T-helper 17 cell (primary cell): ENCODE results near the gene P2RY1. TPM values are rescaled to one million over a fixed set of nuclear protein-coding genes. Genes with fewer than 3 reads are reported as not detected.
A peak's percentile ranks its signal among the peaks of the same experiment; 100 is the strongest.
"Not testable (repeated sequence)": the region's sequence is repeated elsewhere in the genome, so short reads cannot be mapped to it uniquely, and the experiment has no call there.

Source experiments
- ATAC-seq: fragments of 150-1000 bp; cut with Tn5 transposase; 2 replicates; pipeline ENCODE4 v1.10.0; 2021; ENCODE audit warnings: mild to moderate bottlenecking, moderate library complexity
- DNase-seq, 3 donors: peaks; one replicate each; pipeline versions ENCODE4 v3.0.0 to v3.0.0-alpha.2; 2020 to 2021
- H3K9me3 ChIP-seq: one replicate; pipeline ENCODE4 v1.7.0; 2013; ENCODE audit warnings: low read length, mild to moderate bottlenecking; ENCODE audit not compliant: control insufficient read depth, poor library complexity, severe bottlenecking
- H3K27ac Mint-ChIP-seq: one replicate; pipeline ENCODE4 v1.8.0; 2022; ENCODE audit warnings: mild to moderate bottlenecking, moderate library complexity, mixed read lengths
- H3K27me3 Mint-ChIP-seq: one replicate; pipeline ENCODE4 v1.8.0; 2022; ENCODE audit warnings: mixed read lengths
- H3K36me3 Mint-ChIP-seq: one replicate; pipeline ENCODE4 v1.8.0; 2022; ENCODE audit warnings: low read depth, mixed read lengths
- H3K4me1 Mint-ChIP-seq: one replicate; pipeline ENCODE4 v1.8.0; 2022; ENCODE audit warnings: mild to moderate bottlenecking, mixed read lengths
- H3K4me3 Mint-ChIP-seq: one replicate; pipeline ENCODE4 v1.8.0; 2022; ENCODE audit warnings: mild to moderate bottlenecking, moderate library complexity, mixed read lengths
- total RNA-seq, 4 donors: library from RNA in 2 of 4; stranded (reverse) in 2 of 4; gene quantifications; one replicate each; pipeline ENCODE4 v1.2.3 and lab custom pipeline; 2022 to 2026

P2RY1 gene
- total RNA-seq, 2 donors from 2014 or later, result 0.22 to 2.9 TPM

GRCh38 chr3:152827313-152827712 lies 7.6 kb upstream of the P2RY1 start:
- no peak overlapping the region for H3K27ac Mint-ChIP-seq
- no peaks in the 10 kb centered on the region for H3K27me3 Mint-ChIP-seq
- no peak for ATAC-seq
- no peaks in the 10 kb centered on the region for H3K9me3 ChIP-seq
- no peaks in the 10 kb centered on the region for H3K36me3 Mint-ChIP-seq
- no peak for DNase-seq
- peaks cover 2% of the 10 kb centered on the region for H3K4me1 Mint-ChIP-seq
- no peak overlapping the region for H3K4me3 Mint-ChIP-seq

DNA sequence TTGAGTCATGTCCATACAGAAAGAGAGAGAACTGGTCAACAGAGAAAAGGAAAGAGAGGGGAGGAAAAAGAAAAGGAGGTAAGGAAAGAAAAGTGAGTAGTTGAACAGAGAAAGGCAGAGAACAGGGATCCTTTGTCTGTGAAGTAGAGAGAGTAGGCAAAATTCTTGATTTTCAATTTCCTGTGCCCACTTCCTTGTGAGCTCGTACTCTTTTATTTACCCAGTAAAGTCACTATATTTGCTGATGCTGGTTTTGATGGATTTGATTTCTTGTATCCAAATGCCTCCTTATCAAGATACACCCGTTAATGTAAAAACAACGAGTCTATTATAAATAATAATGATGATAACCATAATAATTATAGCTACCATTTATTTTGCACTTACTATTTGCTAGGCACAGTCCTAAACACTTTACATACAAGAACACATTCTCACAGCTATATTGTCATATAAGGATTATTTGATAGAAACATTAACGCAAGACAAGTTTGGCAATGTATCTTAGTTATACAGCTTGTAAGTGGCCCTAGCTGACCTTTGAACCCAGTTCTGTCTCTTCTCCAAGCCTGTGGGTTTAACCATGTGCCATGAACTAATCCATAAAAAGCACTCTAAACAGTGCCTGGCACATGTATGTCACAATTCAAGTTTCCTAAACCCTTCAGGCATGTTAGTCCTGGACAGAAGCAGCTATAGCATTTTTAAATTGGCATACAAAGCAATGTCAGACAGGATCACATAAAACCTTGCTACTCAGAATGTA lies 6.7 kb upstream of the P2RY1 start:
- DNase-seq (no peak), ATAC-seq (no peak)
- H3K9me3 ChIP-seq, result no peaks in the 10 kb centered on the region
- Mint-ChIP-seq H3K4me3 (no peak overlapping the region), H3K36me3 (no peaks in the 10 kb centered on the region), H3K4me1 (peaks cover 2% of the 10 kb centered on the region), H3K27ac (no peak overlapping the region), H3K27me3 (peaks cover 6% of the 10 kb centered on the region)

GRCh38 chr3:152830245-152830644 lies 4.7 kb upstream of the P2RY1 start:
- no peak overlapping the region for H3K4me3 Mint-ChIP-seq
- H3K27me3 Mint-ChIP-seq, result peaks cover 16% of the 10 kb centered on the region
- no peaks in the 10 kb centered on the region for H3K36me3 Mint-ChIP-seq
- DNase-seq, result no peak
- no peaks in the 10 kb centered on the region for H3K9me3 ChIP-seq
- no peak overlapping the region for H3K27ac Mint-ChIP-seq
- H3K4me1 Mint-ChIP-seq, result peaks cover 5% of the 10 kb centered on the region
- ATAC-seq, result no peak

- no peak overlapping the region for H3K4me3 Mint-ChIP-seq
- peaks cover 28% of the 10 kb centered on the region for H3K27me3 Mint-ChIP-seq
- no peak for ATAC-seq
- H3K27ac Mint-ChIP-seq, result no peak overlapping the region
- no peaks in the 10 kb centered on the region for H3K9me3 ChIP-seq
- peaks cover 9% of the 10 kb centered on the region for H3K4me1 Mint-ChIP-seq
- no peaks in the 10 kb centered on the region for H3K36me3 Mint-ChIP-seq
- DNase-seq, result no peak
These were observed 2.9 kb upstream of the P2RY1 start for GRCh38 chr3:152832046-152832445.

- Mint-ChIP-seq H3K4me1 (peaks cover 9% of the 10 kb centered on the region), H3K36me3 (no peaks in the 10 kb centered on the region), H3K4me3 (no peak overlapping the region), H3K27me3 (peaks cover 37% of the 10 kb centered on the region), H3K27ac (no peak overlapping the region)
- no peaks in the 10 kb centered on the region for H3K9me3 ChIP-seq
- ATAC-seq (no peak), DNase-seq (no peak)
These were observed 1.8 kb upstream of the P2RY1 start for GRCh38 chr3:152833089-152833488.

DNA sequence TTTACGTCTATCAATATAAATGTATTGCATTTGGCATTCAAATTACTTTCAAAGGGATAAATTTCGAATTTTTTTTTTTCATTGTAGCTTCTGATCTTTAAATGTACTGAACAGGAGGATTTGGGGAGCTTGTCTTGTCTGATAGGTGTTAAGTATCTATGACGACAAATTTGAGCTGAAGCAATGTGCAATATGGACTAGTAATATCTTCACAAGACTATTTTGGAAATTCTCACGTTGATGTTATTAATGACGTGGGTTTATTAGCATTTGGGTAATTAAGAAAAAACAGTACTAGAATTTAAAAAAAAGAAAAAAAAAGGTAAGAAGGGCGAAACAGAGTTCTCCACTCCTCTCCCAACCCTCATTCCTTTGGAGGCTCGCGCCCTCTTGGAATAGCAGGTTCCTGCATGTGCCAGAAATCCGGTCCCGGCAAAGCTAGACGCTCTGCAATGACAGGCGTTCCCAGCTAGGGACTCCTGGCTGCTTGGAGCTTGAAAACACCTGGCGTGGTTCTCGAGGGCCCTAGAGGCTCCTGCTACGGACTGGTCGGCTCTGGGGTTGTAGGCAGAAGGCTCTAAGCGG lies 648 bp upstream of the P2RY1 start:
- Mint-ChIP-seq H3K27me3 (peaks cover 41% of the 10 kb centered on the region), H3K4me3 (peak overlapping the region; percentile 79), H3K36me3 (no peaks in the 10 kb centered on the region), H3K4me1 (peaks cover 9% of the 10 kb centered on the region), H3K27ac (no peak overlapping the region)
- DNase-seq (no peak), ATAC-seq (no peak)
- no peaks in the 10 kb centered on the region for H3K9me3 ChIP-seq

GRCh38 chr3:152835601-152836102 lies 721 bp downstream of the P2RY1 start:
- DNase-seq (no peak), ATAC-seq (no peak)
- Mint-ChIP-seq H3K4me1 (peaks cover 9% of the 10 kb centered on the region), H3K4me3 (peak overlapping the region; percentile 81), H3K27me3 (peaks cover 41% of the 10 kb centered on the region), H3K27ac (no peak overlapping the region), H3K36me3 (no peaks in the 10 kb centered on the region)
- no peaks in the 10 kb centered on the region for H3K9me3 ChIP-seq

DNA sequence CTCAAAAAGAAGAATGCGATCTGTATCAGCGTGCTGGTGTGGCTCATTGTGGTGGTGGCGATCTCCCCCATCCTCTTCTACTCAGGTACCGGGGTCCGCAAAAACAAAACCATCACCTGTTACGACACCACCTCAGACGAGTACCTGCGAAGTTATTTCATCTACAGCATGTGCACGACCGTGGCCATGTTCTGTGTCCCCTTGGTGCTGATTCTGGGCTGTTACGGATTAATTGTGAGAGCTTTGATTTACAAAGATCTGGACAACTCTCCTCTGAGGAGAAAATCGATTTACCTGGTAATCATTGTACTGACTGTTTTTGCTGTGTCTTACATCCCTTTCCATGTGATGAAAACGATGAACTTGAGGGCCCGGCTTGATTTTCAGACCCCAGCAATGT lies 1.3 kb downstream of the P2RY1 start:
- no peaks in the 10 kb centered on the region for H3K9me3 ChIP-seq
- Mint-ChIP-seq H3K4me1 (peaks cover 9% of the 10 kb centered on the region), H3K36me3 (no peaks in the 10 kb centered on the region), H3K27ac (no peak overlapping the region), H3K27me3 (peaks cover 41% of the 10 kb centered on the region), H3K4me3 (peak overlapping the region; percentile 81)
- DNase-seq (no peak), ATAC-seq (no peak)

DNA sequence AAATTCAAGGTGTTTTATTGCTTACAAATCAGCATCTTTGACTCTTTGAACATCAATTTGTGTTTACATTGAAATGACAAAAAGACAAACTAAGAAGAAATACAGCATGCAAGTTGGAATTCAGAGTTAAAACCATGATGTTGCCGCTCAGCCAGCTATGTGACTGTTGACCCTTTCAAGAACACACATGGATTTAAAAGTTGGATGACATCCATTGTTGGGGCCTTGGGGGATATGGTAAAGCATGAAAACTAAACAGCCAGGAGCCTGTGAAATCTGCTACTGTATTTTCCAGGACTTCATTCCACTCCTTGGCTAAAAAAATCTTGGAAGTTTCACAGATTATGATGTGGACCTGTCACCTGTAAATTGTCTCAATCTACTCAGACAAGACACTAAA lies 4.6 kb downstream of the P2RY1 start:
- ATAC-seq, result no peak
- no peaks in the 10 kb centered on the region for H3K36me3 Mint-ChIP-seq
- no peak for DNase-seq
- H3K27me3 Mint-ChIP-seq, result peaks cover 26% of the 10 kb centered on the region
- H3K27ac Mint-ChIP-seq, result no peak overlapping the region
- no peak overlapping the region for H3K4me3 Mint-ChIP-seq
- H3K4me1 Mint-ChIP-seq, result peaks cover 8% of the 10 kb centered on the region
- H3K9me3 ChIP-seq, result no peaks in the 10 kb centered on the region

- no peak overlapping the region for H3K4me3 Mint-ChIP-seq
- no peaks in the 10 kb centered on the region for H3K36me3 Mint-ChIP-seq
- peaks cover 19% of the 10 kb centered on the region for H3K27me3 Mint-ChIP-seq
- ATAC-seq (no peak), DNase-seq (no peak)
- H3K27ac Mint-ChIP-seq, result no peak overlapping the region
- no peaks in the 10 kb centered on the region for H3K4me1 Mint-ChIP-seq
- no peaks in the 10 kb centered on the region for H3K9me3 ChIP-seq
These were observed 6.2 kb downstream of the P2RY1 start for GRCh38 chr3:152841131-152841530.

- ATAC-seq, result no peak
- H3K4me3 Mint-ChIP-seq, result no peak overlapping the region
- no peaks in the 10 kb centered on the region for H3K4me1 Mint-ChIP-seq
- no peak overlapping the region for H3K27ac Mint-ChIP-seq
- no peaks in the 10 kb centered on the region for H3K9me3 ChIP-seq
- no peaks in the 10 kb centered on the region for H3K36me3 Mint-ChIP-seq
- no peak for DNase-seq
- H3K27me3 Mint-ChIP-seq, result peaks cover 9% of the 10 kb centered on the region
These were observed 7.5 kb downstream of the P2RY1 start for GRCh38 chr3:152842413-152842812.

DNA sequence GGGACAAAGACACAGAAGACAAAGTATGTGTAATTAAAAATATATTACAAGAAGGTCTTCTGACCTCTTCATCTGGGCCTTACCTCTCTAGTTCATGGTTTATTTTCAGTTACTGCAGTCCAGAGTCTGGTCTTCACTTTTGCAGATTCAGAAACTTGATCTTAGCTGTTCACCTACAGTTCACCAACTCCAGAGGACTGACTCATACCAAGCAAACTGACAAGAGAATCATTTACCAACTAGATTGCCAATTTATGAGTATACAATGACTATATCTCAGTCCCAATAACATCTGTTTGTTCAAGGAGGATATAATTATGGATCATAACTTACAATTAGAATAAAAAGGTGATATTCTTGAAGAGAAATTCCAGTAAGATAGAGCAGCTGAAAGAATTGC lies 9.0 kb downstream of the P2RY1 start:
- H3K27ac Mint-ChIP-seq, result no peak overlapping the region
- DNase-seq (no peak), ATAC-seq (no peak)
- H3K4me1 Mint-ChIP-seq, result no peaks in the 10 kb centered on the region
- H3K27me3 Mint-ChIP-seq, result no peaks in the 10 kb centered on the region
- H3K36me3 Mint-ChIP-seq, result no peaks in the 10 kb centered on the region
- H3K4me3 Mint-ChIP-seq, result no peak overlapping the region
- H3K9me3 ChIP-seq, result no peaks in the 10 kb centered on the region

DNA sequence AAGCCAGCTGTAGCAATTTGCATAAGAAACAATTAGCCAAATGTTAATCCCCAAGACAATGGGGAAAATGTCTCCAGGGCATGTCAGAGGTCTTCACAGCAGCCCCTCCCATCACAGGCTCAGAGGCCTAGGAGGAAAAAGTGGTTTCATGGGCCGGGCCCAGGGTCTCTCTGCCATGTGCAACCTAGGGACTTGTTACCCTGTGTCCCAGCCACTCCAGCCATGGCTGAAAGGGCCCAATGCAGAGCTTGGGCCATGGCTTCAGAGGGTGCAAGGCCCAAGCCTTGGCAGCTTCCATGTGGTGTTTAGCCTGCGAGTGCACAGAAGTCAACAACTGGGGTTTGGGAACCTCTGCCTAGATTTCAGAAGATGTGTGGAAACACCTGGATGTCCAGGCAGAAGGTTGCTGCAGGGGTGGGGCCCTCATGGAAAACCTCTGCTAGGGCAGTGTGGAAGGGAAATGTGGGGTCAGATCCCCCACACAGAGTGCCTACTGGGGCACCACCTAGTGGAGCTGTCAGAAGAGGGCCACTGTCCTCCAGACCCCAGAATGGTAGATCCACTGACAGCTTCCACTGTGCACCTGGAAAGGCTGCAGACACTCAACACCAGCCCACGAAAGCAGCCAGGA lies 11.8 kb downstream of the P2RY1 start:
- not testable (repeated sequence) for H3K4me1 Mint-ChIP-seq, H3K27ac Mint-ChIP-seq, ATAC-seq, H3K36me3 Mint-ChIP-seq, H3K9me3 ChIP-seq, H3K27me3 Mint-ChIP-seq, DNase-seq, H3K4me3 Mint-ChIP-seq
